Body of pancreas (tissue), 4 donors: Measurements from ENCODE around the gene KIAA2012.

ENCODE experiments used
- POLR2A ChIP-seq, 3 donors: fragments of 450-650 bp; IDR thresholded peaks; one replicate each; pipeline ENCODE4 v1.6.1; 2016; ENCODE audit warnings: antibody characterized with exemption in 3 of 3, mild to moderate bottlenecking in 2 of 3
- TF ChIP-seq, protein P1 (sequence below), 7 experiments: fragments of 450-650 bp in 4 of 7; fragments of 200-600 bp in 3 of 7; sonication (generic) in 3 of 7; IDR thresholded peaks; one replicate each; pipeline ENCODE4 v1.5.1; 2016 to 2019; ENCODE audit warnings: antibody characterized with exemption in 7 of 7

DNA sequence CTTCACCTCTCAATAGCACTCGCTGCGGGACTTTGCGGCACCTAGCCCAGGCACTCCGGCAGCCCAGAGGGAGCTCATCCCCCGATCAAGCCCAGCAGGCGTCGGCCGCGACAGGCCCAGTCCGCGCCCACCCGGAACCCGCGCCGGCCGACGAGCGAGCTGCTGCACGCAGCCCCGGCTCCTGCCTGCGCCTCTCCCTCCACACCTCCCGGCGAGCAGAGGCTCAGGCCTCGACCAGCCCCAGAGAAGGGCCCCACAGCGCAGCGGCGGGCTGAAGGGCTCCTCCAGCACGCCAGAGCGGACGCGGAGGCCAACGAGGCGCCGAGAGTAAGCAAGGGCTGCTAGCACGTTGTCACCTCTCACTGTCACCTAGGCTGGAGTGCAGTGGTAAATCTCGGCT is 63.5 kb downstream of the KIAA2012 start:
- TF ChIP-seq, protein P1, sequence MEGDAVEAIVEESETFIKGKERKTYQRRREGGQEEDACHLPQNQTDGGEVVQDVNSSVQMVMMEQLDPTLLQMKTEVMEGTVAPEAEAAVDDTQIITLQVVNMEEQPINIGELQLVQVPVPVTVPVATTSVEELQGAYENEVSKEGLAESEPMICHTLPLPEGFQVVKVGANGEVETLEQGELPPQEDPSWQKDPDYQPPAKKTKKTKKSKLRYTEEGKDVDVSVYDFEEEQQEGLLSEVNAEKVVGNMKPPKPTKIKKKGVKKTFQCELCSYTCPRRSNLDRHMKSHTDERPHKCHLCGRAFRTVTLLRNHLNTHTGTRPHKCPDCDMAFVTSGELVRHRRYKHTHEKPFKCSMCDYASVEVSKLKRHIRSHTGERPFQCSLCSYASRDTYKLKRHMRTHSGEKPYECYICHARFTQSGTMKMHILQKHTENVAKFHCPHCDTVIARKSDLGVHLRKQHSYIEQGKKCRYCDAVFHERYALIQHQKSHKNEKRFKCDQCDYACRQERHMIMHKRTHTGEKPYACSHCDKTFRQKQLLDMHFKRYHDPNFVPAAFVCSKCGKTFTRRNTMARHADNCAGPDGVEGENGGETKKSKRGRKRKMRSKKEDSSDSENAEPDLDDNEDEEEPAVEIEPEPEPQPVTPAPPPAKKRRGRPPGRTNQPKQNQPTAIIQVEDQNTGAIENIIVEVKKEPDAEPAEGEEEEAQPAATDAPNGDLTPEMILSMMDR (IDR thresholded peaks at IDR 0.05), result no peak
- no peak for TF ChIP-seq POLR2A (IDR thresholded peaks at IDR 0.05)
